Neural cell (in vitro differentiated cells): ENCODE measurements around the gene ATP7B.

Experiments
- CTCF ChIP-seq: fragments of 450-650 bp; IDR thresholded peaks from 2 replicates; pipeline ENCODE4 v1.5.1; 2014; ENCODE audit warnings: antibody characterized with exemption, mild to moderate bottlenecking, moderate library complexity; ENCODE audit not compliant: poor library complexity, severe bottlenecking
- EP300 ChIP-seq: fragments of 450-650 bp; conservative IDR thresholded peaks from 2 replicates; pipeline ENCODE4 v1.6.1; 2014; ENCODE audit warnings: antibody characterized with exemption, mild to moderate bottlenecking, moderate library complexity; ENCODE audit not compliant: poor library complexity, severe bottlenecking
- EZH2 ChIP-seq: fragments of 200-600, 300-800 bp; shearing (Covaris generic), sonication (generic); IDR thresholded peaks from 2 replicates; pipeline ENCODE4 v1.6.1; 2014; ENCODE audit warnings: antibody characterized with exemption, low read length, borderline replicate concordance, mild to moderate bottlenecking; ENCODE audit not compliant: insufficient read depth, poor library complexity, severe bottlenecking
- MXI1 ChIP-seq: fragments of 450-650 bp; conservative IDR thresholded peaks from 2 replicates; pipeline ENCODE4 v1.6.1; 2014; ENCODE audit warnings: antibody characterized with exemption, mild to moderate bottlenecking; ENCODE audit not compliant: poor library complexity, severe bottlenecking
- POLR2AphosphoS5 ChIP-seq: IDR thresholded peaks from 2 replicates; pipeline ENCODE4 v1.6.1; 2012
- REST ChIP-seq: IDR thresholded peaks from 2 replicates; pipeline ENCODE4 v1.6.1; 2012; ENCODE audit warnings: borderline replicate concordance
- TAF1 ChIP-seq: IDR thresholded peaks from 2 replicates; pipeline ENCODE4 v1.6.1; 2012; ENCODE audit warnings: low read depth

GRCh38 chr13:51885651-51886050 is 125.6 kb downstream of the ATP7B start:
- TF ChIP-seq CTCF = no peak
- no peak for TF ChIP-seq TAF1
- TF ChIP-seq POLR2AphosphoS5 = no peak
- no peak for TF ChIP-seq MXI1
- no peak for TF ChIP-seq EZH2
- no peak for TF ChIP-seq REST
- TF ChIP-seq EP300 = no peak
